ENCODE data around the gene GLT8D1. TPM values are rescaled to one million over a fixed set of nuclear protein-coding genes. Genes with fewer than 3 reads are reported as not detected.

Gene GLT8D1
- total and polyA plus RNA-seq, 2 donors (not counting 1 experiment from before 2014, with no cell fraction given) = 28.1 to 28.7 TPM

DNA sequence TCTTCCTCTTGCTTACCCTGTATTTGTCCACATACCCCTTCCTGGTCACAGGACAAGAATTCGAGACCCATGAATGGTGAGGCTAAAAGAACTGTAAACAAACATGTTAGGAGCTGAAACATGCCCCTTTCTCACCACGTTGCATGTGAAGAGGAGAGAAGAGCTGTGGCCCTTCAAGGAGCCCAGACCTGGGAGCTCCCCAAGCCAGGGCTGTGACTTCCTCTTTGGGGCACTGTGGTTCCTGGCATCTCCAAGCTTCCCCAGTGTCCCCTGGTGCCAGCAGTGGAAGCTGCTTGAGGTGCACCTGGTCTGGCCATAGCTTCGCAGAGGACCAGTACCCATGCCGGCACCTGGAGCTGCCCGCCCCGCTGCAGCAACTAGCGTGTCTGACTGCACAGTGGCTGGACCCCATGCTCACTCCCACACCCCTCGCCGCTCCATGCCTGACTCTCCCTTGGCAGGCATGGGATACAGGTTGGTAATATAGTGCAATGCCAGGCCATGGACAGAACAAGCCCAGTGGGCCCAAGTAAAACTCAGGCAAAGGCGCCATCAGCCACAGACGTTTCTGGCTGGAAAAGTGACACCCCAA lies 10.2 kb upstream of the GLT8D1 start:
- ATAC-seq (ENCODE audit: low read depth) = no peak
- no peak for DNase-seq
- no peaks in the 10 kb centered on the region for H3K27me3 Mint-ChIP-seq
- intact Hi-C loops (cut with micrococcal nuclease) = no loop called here
- H2AFZ ChIP-seq (ENCODE audit: insufficient read depth, low read depth, low read length, poor library complexity, severe bottlenecking) = no peak overlapping the region
- H3K36me3 ChIP-seq (replicated peaks in 1 of 2; ENCODE audit: control extremely low read depth in 1 of 2, control insufficient read depth in 1 of 2, extremely low read depth in 1 of 2, insufficient read depth in 2 of 2, low read length in 1 of 2) = peaks cover 0 to 7% of the 10 kb centered on the region in 2 experiments
- TF ChIP-seq EZH2 (IDR thresholded peaks at IDR 0.05; ENCODE audit: borderline replicate concordance, insufficient read depth, low read depth, low read length, poor library complexity, severe bottlenecking) = no peak
- TF ChIP-seq, protein P1, sequence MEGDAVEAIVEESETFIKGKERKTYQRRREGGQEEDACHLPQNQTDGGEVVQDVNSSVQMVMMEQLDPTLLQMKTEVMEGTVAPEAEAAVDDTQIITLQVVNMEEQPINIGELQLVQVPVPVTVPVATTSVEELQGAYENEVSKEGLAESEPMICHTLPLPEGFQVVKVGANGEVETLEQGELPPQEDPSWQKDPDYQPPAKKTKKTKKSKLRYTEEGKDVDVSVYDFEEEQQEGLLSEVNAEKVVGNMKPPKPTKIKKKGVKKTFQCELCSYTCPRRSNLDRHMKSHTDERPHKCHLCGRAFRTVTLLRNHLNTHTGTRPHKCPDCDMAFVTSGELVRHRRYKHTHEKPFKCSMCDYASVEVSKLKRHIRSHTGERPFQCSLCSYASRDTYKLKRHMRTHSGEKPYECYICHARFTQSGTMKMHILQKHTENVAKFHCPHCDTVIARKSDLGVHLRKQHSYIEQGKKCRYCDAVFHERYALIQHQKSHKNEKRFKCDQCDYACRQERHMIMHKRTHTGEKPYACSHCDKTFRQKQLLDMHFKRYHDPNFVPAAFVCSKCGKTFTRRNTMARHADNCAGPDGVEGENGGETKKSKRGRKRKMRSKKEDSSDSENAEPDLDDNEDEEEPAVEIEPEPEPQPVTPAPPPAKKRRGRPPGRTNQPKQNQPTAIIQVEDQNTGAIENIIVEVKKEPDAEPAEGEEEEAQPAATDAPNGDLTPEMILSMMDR (IDR thresholded peaks at IDR 0.05) = no peak
- H3K79me2 ChIP-seq (ENCODE audit: control insufficient read depth, insufficient read depth, low read length) = no peaks in the 10 kb centered on the region
- no peaks in the 10 kb centered on the region for H4K20me1 ChIP-seq (ENCODE audit: control insufficient read depth, insufficient read depth, low read length, poor library complexity, severe bottlenecking)
- H3K4me1 Mint-ChIP-seq = peaks cover 11% of the 10 kb centered on the region
- no peaks in the 10 kb centered on the region for H3K9me3 Mint-ChIP-seq (ENCODE audit: insufficient read depth)
- peaks cover 0 to 7% of the 10 kb centered on the region in 2 donors for H3K4me1 ChIP-seq (ENCODE audit: control insufficient read depth in 2 of 2, insufficient read depth in 2 of 2, low read length in 2 of 2)
- H3K27me3 ChIP-seq (replicated peaks in 1 of 4; ENCODE audit: control extremely low read depth in 1 of 4, control insufficient read depth in 3 of 4, insufficient read depth in 4 of 4, low read length in 3 of 4) = no peaks in the 10 kb centered on the region
- H3K4me3 Mint-ChIP-seq = no peak overlapping the region
- H3K27ac ChIP-seq (ENCODE audit: low read length in 2 of 2) = no peak overlapping the region
- peaks cover 0 to 8% (median 2%) of the 10 kb centered on the region in 3 donors for H3K9me3 ChIP-seq (ENCODE audit: control extremely low read depth in 1 of 3, control insufficient read depth in 2 of 3, insufficient read depth in 1 of 3, low read length in 2 of 3)
- H3K4me3 ChIP-seq (ENCODE audit: control extremely low read depth in 1 of 5, extremely low read depth in 1 of 5, insufficient read depth in 1 of 5, low read depth in 2 of 5, low read length in 4 of 5) = no peak overlapping the region
- no peak overlapping the region for H3K9ac ChIP-seq (ENCODE audit: low read length)
- ChIA-PET CTCF (interaction anchor here (1.3 to 1.6 kb wide), 2 partner anchors 10 to 14 kb away, joined by 3 read pairs; no protein-coding TSS in a partner anchor), POLR2A (no interaction called here)
- 93% methylated on average over 10 of the region's 11 CpGs for WGBS (ENCODE audit: insufficient coverage)
- no peak overlapping the region for H3K4me2 ChIP-seq (replicated peaks; ENCODE audit: low read depth, low read length, poor library complexity, severe bottlenecking)
- no peak overlapping the region for H3K27ac Mint-ChIP-seq
